Glomerular visceral epithelial cell (primary cell): ENCODE results near the gene ZNF425.
"Not testable (repeated sequence)": the region's sequence is repeated elsewhere in the genome, so short reads cannot be mapped to it uniquely, and the experiment has no call there.

Source experiments
- DNase-seq: peaks from one replicate; pipeline ENCODE4 v3.0.0-alpha.2; 2016; ENCODE audit errors: extremely low spot score

The ZNF425 gene

GRCh38 chr7:149133028-149133710 is 7.0 kb upstream of the ZNF425 start:
- no peak for DNase-seq

GRCh38 chr7:149130572-149131198 is 4.6 kb upstream of the ZNF425 start:
- no peak for DNase-seq

GRCh38 chr7:149126662-149127266 is 640 bp upstream of the ZNF425 start:
- peak; percentile 42 for DNase-seq

GRCh38 chr7:149125189-149125862 is 798 bp downstream of the ZNF425 start:
- DNase-seq: peak; percentile 11

- DNase-seq: no peak
Measured at GRCh38 chr7:149109969-149110368, 16.2 kb downstream of the ZNF425 start.

GRCh38 chr7:149104749-149105148 is 21.4 kb downstream of the ZNF425 start:
- no peak for DNase-seq

GRCh38 chr7:149104214-149104613 is 21.9 kb downstream of the ZNF425 start:
- no peak for DNase-seq

- DNase-seq: no peak
Measured at GRCh38 chr7:149103424-149103823, 22.7 kb downstream of the ZNF425 start.

GRCh38 chr7:149102666-149103065 is 23.5 kb downstream of the ZNF425 start:
- no peak for DNase-seq

- no peak for DNase-seq
Measured at GRCh38 chr7:149100821-149101220, 25.3 kb downstream of the ZNF425 start.

GRCh38 chr7:149099058-149099457 is 27.1 kb downstream of the ZNF425 start:
- DNase-seq: no peak

- DNase-seq: no peak
Measured at GRCh38 chr7:149097088-149097487, 29.0 kb downstream of the ZNF425 start.

- DNase-seq: no peak
Measured at GRCh38 chr7:149093228-149093627, 32.9 kb downstream of the ZNF425 start.

GRCh38 chr7:149092244-149092643 is 33.9 kb downstream of the ZNF425 start:
- not testable (repeated sequence) for DNase-seq

GRCh38 chr7:149090397-149091195 is 35.5 kb downstream of the ZNF425 start, which contains the start of gene ZNF786:
TSS of gene ZNF786 (minus strand) at chr7:149090718. CDS start at chr7:149090640, 78 bp downstream.
- DNase-seq: peak; percentile 92

GRCh38 chr7:149087376-149087775 is 38.7 kb downstream of the ZNF425 start:
- no peak for DNase-seq

GRCh38 chr7:149085866-149086265 is 40.3 kb downstream of the ZNF425 start:
- no peak for DNase-seq

- no peak for DNase-seq
Measured at GRCh38 chr7:149084407-149084806, 41.7 kb downstream of the ZNF425 start.

GRCh38 chr7:149081914-149082313 is 44.2 kb downstream of the ZNF425 start:
- DNase-seq: no peak

- DNase-seq: no peak
Measured at GRCh38 chr7:149077594-149077993, 48.5 kb downstream of the ZNF425 start.

- DNase-seq: no peak
Measured at GRCh38 chr7:149075286-149075685, 50.8 kb downstream of the ZNF425 start.
